Left ventricle myocardium inferior (tissue), 1 donor: ENCODE data around the gene CEACAM6. TPM values are rescaled to one million over a fixed set of nuclear protein-coding genes. Genes with fewer than 3 reads are reported as not detected.

Source experiments
- DNase-seq: peaks from one replicate; pipeline ENCODE4 v3.0.0-alpha.2; 2020
- H3K27ac ChIP-seq: fragments of 200-600 bp; replicated peaks from 2 replicates; pipeline ENCODE4 v1.8.0; 2021
- H3K27me3 ChIP-seq: fragments of 200-600 bp; 2 replicates; pipeline ENCODE4 v1.8.0; 2021; ENCODE audit warnings: low read depth
- H3K36me3 ChIP-seq: fragments of 200-600 bp; 2 replicates; pipeline ENCODE4 v1.8.0; 2021
- H3K4me1 ChIP-seq: fragments of 200-600 bp; 2 replicates; pipeline ENCODE4 v1.8.0; 2021
- H3K4me3 ChIP-seq: fragments of 200-600 bp; 2 replicates; pipeline ENCODE4 v1.8.0; 2021; ENCODE audit warnings: mild to moderate bottlenecking, moderate library complexity
- H3K9me3 ChIP-seq: fragments of 200-600 bp; replicated peaks from 2 replicates; pipeline ENCODE4 v1.8.0; 2021
- CTCF ChIP-seq: fragments of 200-600 bp; IDR thresholded peaks from 2 replicates; pipeline ENCODE4 v1.8.0; 2021; ENCODE audit warnings: antibody characterized with exemption, mild to moderate bottlenecking, borderline replicate concordance
- intact Hi-C: fragments of 100-400 bp; cut with micrococcal nuclease; formaldehyde crosslinking; loops from one replicate; pipeline ENCODE4 v1.11.0; 2022
- total RNA-seq: library from RNA; stranded (reverse); fragmentation: NEBNext Ultra II Directional; extraction: Animal tissue kit (Norgen Biotek cat#: 25700); gene quantifications from one replicate; pipeline ENCODE4 v1.2.1, GENCODE V29; 2021
- donor health status: DM: no; HTN: yes; CAD: no; lungs with severe emphysema.

The CEACAM6 gene
- total RNA-seq, 1 donor from 2014 or later = 0.11 TPM

- H3K36me3 ChIP-seq = no peaks in the 10 kb centered on the region
- no peaks in the 10 kb centered on the region for H3K9me3 ChIP-seq
- TF ChIP-seq CTCF = no peak
- intact Hi-C loops = no loop called here
- no peak overlapping the region for H3K4me3 ChIP-seq
- DNase-seq = no peak
- no peak overlapping the region for H3K27ac ChIP-seq
- H3K4me1 ChIP-seq = no peaks in the 10 kb centered on the region
- H3K27me3 ChIP-seq = peaks cover 95% of the 10 kb centered on the region
These were observed 38.0 kb downstream of the CEACAM6 start for GRCh38 chr19:41793414-41793727.

GRCh38 chr19:41795031-41795461, 39.7 kb downstream of the CEACAM6 start:
- Histone ChIP-seq H3K36me3 (no peaks in the 10 kb centered on the region), H3K27me3 (peaks cover 93% of the 10 kb centered on the region), H3K4me1 (no peaks in the 10 kb centered on the region), H3K9me3 (no peaks in the 10 kb centered on the region), H3K4me3 (no peak overlapping the region), H3K27ac (no peak overlapping the region)
- intact Hi-C loops = no loop called here
- DNase-seq = no peak
- TF ChIP-seq CTCF = peak; percentile 77

GRCh38 chr19:41796362-41796761, 41.0 kb downstream of the CEACAM6 start, which contains the start of gene CEACAM3:
Gene CEACAM3 (plus strand): TSS chr19:41796587. CDS start chr19:41796678, 91 bp downstream.
- Histone ChIP-seq H3K4me3 (no peak within 1 kb of the TSS), H3K36me3 (no peaks in the 10 kb centered on the region), H3K27me3 (peaks cover 92% of the 10 kb centered on the region), H3K4me1 (no peaks in the 10 kb centered on the region), H3K9me3 (no peaks in the 10 kb centered on the region), H3K27ac (no peak within 1 kb of the TSS)
- TF ChIP-seq CTCF = no peak
- intact Hi-C loops = no loop called here
- DNase-seq = no peak

- Histone ChIP-seq H3K9me3 (no peaks in the 10 kb centered on the region), H3K4me3 (no peak overlapping the region), H3K27me3 (peaks cover 92% of the 10 kb centered on the region), H3K4me1 (no peaks in the 10 kb centered on the region), H3K36me3 (no peaks in the 10 kb centered on the region), H3K27ac (no peak overlapping the region)
- no peak for TF ChIP-seq CTCF
- no peak for DNase-seq
- intact Hi-C loops = no loop called here
These were observed 41.6 kb downstream of the CEACAM6 start for GRCh38 chr19:41796901-41797300.

GRCh38 chr19:41799444-41800000, 44.2 kb downstream of the CEACAM6 start:
- Histone ChIP-seq H3K9me3 (no peaks in the 10 kb centered on the region), H3K4me3 (no peak overlapping the region)

More at GRCh38 chr19:41799444-41800000, 44.2 kb downstream of the CEACAM6 start:
- peaks cover 77% of the 10 kb centered on the region for H3K27me3 ChIP-seq
- H3K36me3 ChIP-seq = no peaks in the 10 kb centered on the region
- no peak overlapping the region for H3K27ac ChIP-seq
- no peak for TF ChIP-seq CTCF
- H3K4me1 ChIP-seq = no peaks in the 10 kb centered on the region
- intact Hi-C loops = no loop called here
- no peak for DNase-seq
